PC-3 (cell line): ENCODE data around the gene GRIP2. TPM values are rescaled to one million over a fixed set of nuclear protein-coding genes. Genes with fewer than 3 reads are reported as not detected.

Experiments used
- ATAC-seq: fragments of 200-7000 bp; cut with Tn5 transposase; 2 replicates; pipeline ENCODE4 v1.9.1; 2020; ENCODE audit warnings: mild to moderate bottlenecking, moderate library complexity
- BruUV-seq: library from RNA; stranded (reverse); fragments of 400-500 nt; replicated peaks from 2 replicates; lab custom pipeline; 2021; lab: Mats Ljungman, UMichigan
- CTCF ChIA-PET: fragments of 300-600 bp; sonication (Branson Sonifier 250); formaldehyde crosslinking; loops from one replicate; lab custom pipeline; 2022; ENCODE audit warnings: antibody characterized with exemption; lab: Charles Lee
- POLR2A ChIA-PET: fragments of 300-600 bp; sonication (Branson Sonifier 250); formaldehyde crosslinking; loops from one replicate; lab custom pipeline; 2022; ENCODE audit warnings: antibody characterized with exemption; ENCODE audit not compliant: unreplicated experiment; lab: Charles Lee
- DNase-seq: peaks from one replicate; pipeline ENCODE4 v3.0.0-alpha.2; 2015
- H2AFZ ChIP-seq: fragments of 300-600 bp; sonication (generic); 2 replicates; pipeline ENCODE4 v1.6.0; 2016; ENCODE audit warnings: antibody characterized with exemption, low read length
- H3F3A ChIP-seq: fragments of 300-600 bp; sonication (generic); one replicate; pipeline ENCODE4 v1.6.0; 2017; ENCODE audit warnings: antibody characterized with exemption, low read length, control low read depth, mild to moderate bottlenecking; ENCODE audit not compliant: unreplicated experiment
- H3K27ac ChIP-seq: fragments of 300-600 bp; sonication (generic); 2 replicates; pipeline ENCODE4 v1.5.1; 2016; ENCODE audit warnings: mild to moderate bottlenecking, low read length
- H3K27me3 ChIP-seq: fragments of 300-600 bp; sonication (generic); 2 replicates; pipeline ENCODE4 v1.6.1; 2016; ENCODE audit warnings: low read length, mixed read lengths
- H3K36me3 ChIP-seq: fragments of 300-600 bp; sonication (generic); 2 replicates; pipeline ENCODE4 v1.6.1; 2016; ENCODE audit warnings: low read depth, mixed run types, low read length, mixed read lengths
- H3K4me1 ChIP-seq: fragments of 300-600 bp; sonication (generic); 2 replicates; pipeline ENCODE4 v1.5.1; 2016; ENCODE audit warnings: low read length; ENCODE audit not compliant: insufficient read depth
- H3K4me2 ChIP-seq: fragments of 300-600 bp; sonication (generic); 2 replicates; pipeline ENCODE4 v1.6.0; 2016; ENCODE audit warnings: low read length
- H3K4me3 ChIP-seq: fragments of 300-600 bp; sonication (generic); 2 replicates; pipeline ENCODE4 v1.5.1; 2016; ENCODE audit warnings: mild to moderate bottlenecking, low read length, mixed read lengths
- H3K79me2 ChIP-seq: fragments of 300-600 bp; sonication (generic); 2 replicates; pipeline ENCODE4 v1.6.1; 2017; ENCODE audit warnings: low read length, mixed read lengths
- H3K9ac ChIP-seq: fragments of 300-600 bp; sonication (generic); 2 replicates; pipeline ENCODE4 v1.6.0; 2016; ENCODE audit warnings: mild to moderate bottlenecking, low read length
- H3K9me2 ChIP-seq: fragments of 300-600 bp; sonication (generic); replicated peaks from 2 replicates; pipeline ENCODE4 v1.6.1; 2016; ENCODE audit warnings: mixed run types, low read length, mixed read lengths
- H3K9me3 ChIP-seq: fragments of 300-600 bp; sonication (generic); 2 replicates; pipeline ENCODE4 v1.6.1; 2016; ENCODE audit warnings: low read length, mixed read lengths
- H4K20me1 ChIP-seq: fragments of 300-600 bp; sonication (generic); 2 replicates; pipeline ENCODE4 v1.6.1; 2016; ENCODE audit warnings: low read length, mixed read lengths
- CTCF ChIP-seq: fragments of 300-600 bp; sonication (generic); conservative IDR thresholded peaks from 2 replicates; pipeline ENCODE4 v1.5.1; 2017; ENCODE audit warnings: antibody characterized with exemption, low read depth, mild to moderate bottlenecking, low read length
- EZH2 ChIP-seq: fragments of 300-600 bp; sonication (generic); IDR thresholded peaks from one replicate; pipeline ENCODE4 v1.6.1; 2017; ENCODE audit warnings: antibody characterized with exemption, mild to moderate bottlenecking, low read length; ENCODE audit not compliant: unreplicated experiment
- EZH2phosphoT487 ChIP-seq: fragments of 300-600 bp; sonication (generic); IDR thresholded peaks from 2 replicates; pipeline ENCODE4 v1.6.1; 2018; ENCODE audit warnings: mild to moderate bottlenecking, antibody characterized with exemption, low read length, borderline replicate concordance
- intact Hi-C: fragments of 100-400 bp; cut with micrococcal nuclease; formaldehyde crosslinking; loops from 2 replicates; pipeline ENCODE4 v1.9.0; 2023
- total RNA-seq: library from RNA; depleted of rRNA; stranded (reverse); fragments of >200 nt; gene quantifications from 2 replicates; pipeline ENCODE4 v1.2.3, GENCODE V29; 2014

The GRIP2 gene
- total RNA-seq, 1 experiment from 2014 or later = 0.36 TPM

DNA sequence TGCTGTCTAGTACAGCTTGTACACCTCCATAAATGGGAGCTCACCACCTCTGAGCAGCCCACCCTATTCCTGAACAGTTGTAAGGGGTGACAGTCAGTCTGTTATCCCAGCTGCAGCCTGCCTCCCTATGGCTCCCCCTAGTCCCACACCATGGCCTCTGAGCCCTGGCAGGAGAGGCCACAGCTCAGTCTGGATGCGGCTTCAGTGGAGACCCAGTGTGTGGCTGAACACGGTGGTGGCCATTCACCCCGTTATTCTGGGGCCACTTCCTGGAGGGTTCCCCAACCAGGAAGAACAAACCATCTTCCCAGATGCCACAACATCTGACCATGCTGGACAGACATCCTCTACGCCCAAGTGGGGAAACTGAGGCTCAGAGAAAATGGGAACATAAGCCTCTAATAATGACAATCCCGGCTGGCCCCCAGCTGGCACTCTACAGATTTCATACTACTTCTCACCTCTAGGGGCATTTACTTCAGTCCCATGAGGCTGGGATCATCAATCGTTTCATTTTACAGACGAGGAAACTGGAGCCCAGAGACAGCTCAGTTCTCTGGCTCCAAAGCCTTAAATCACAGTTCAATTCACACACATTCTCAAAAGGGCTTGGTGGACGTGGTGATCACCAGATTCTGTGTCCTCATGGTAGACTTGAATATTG, 9.2 kb upstream of the GRIP2 start:
- Histone ChIP-seq H2AFZ (no peak overlapping the region), H3K27me3 (no peaks in the 10 kb centered on the region), H3K27ac (no peak overlapping the region), H3K9ac (no peak overlapping the region), H3K9me3 (no peaks in the 10 kb centered on the region), H3K36me3 (no peaks in the 10 kb centered on the region), H4K20me1 (no peaks in the 10 kb centered on the region), H3K4me1 (0 out of 2 replicates have a peak, but pooled peaks cover 4% of the 10 kb centered on the region), H3K79me2 (no peaks in the 10 kb centered on the region), H3K4me3 (no peak overlapping the region), H3K4me2 (peak overlapping the region; percentile 48; the same call in 1 of the 2 replicates), H3F3A (no peaks in the 10 kb centered on the region), H3K9me2 (no peaks in the 10 kb centered on the region)
- peak; percentile 58 for ATAC-seq
- ChIA-PET CTCF (interaction anchor here (1.2 to 1.4 kb wide), 2 partner anchors 39 to 232 kb away, joined by 4 to 5 read pairs; no protein-coding TSS in a partner anchor), POLR2A (no interaction called here)
- no TSS peak for BruUV-seq
- TF ChIP-seq EZH2 (no peak), EZH2phosphoT487 (no peak), CTCF (peak; percentile 59)
- peak; percentile 45 for DNase-seq
- intact Hi-C loops = loop anchor here (1.0 to 5.0 kb wide), 3 partner anchors 38 to 289 kb away; no protein-coding TSS in a partner anchor

DNA sequence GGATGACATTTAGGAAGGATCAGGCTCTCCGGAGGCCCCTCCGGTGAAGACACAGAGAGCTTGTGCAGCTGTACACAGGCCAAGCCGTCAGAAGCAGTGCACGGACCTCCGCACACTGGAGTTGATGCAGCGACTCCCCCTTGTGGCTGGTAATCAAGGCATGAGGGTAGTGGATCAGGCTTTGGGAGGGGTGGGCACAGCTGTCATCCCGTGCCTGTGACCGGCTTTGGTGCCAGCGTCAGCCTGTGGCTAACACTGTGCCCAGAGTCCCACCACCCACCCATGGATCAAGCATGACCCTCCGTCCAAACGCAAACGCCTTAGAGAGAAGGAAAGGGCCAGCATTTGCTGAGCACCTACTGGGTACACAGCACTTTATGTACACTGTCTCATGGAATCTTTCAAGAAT, 8.2 kb upstream of the GRIP2 start:
- DNase-seq = peak; percentile 65
- intact Hi-C loops = loop anchor here (2.0 to 5.0 kb wide), 2 partner anchors 39 to 288 kb away; no protein-coding TSS in a partner anchor
- Histone ChIP-seq H3F3A (no peaks in the 10 kb centered on the region), H3K36me3 (no peaks in the 10 kb centered on the region), H3K27me3 (no peaks in the 10 kb centered on the region), H3K4me2 (no peak overlapping the region), H3K79me2 (no peaks in the 10 kb centered on the region), H3K9me3 (no peaks in the 10 kb centered on the region), H3K4me1 (0 out of 2 replicates have a peak, but pooled peaks cover 4% of the 10 kb centered on the region), H3K27ac (no peak overlapping the region), H3K9ac (no peak overlapping the region), H2AFZ (no peak overlapping the region), H4K20me1 (no peaks in the 10 kb centered on the region), H3K9me2 (no peaks in the 10 kb centered on the region), H3K4me3 (no peak overlapping the region)
- CTCF ChIA-PET = interaction anchor here (0.7 to 1.0 kb wide), 2 partner anchors 17 to 39 kb away, joined by 4 read pairs; no protein-coding TSS in a partner anchor
- TF ChIP-seq CTCF (peak; percentile 83), EZH2 (no peak)
- POLR2A ChIA-PET = no interaction called here
- peak; percentile 87 for ATAC-seq
- no TSS peak for BruUV-seq

DNA sequence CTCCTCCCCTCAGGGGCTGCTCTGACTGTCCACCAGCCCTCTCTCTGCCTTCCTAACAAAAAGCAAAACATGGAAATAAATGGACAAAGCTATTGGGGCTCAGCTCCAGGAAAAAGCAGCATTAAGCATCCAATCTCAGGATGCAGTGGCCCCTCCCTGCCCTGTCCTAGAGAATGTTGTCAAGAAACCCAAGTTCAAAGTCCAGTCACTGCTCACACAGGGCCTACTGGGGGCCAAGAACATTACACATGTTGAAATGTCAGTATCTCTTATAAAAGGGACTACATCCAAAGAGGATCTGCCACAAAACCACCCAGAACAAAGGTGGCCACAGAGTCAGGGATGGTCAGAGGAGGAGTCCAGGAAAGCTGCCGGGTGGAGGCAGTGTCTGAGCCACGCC, 7.6 kb upstream of the GRIP2 start:
- Histone ChIP-seq H3F3A (no peaks in the 10 kb centered on the region), H3K27me3 (no peaks in the 10 kb centered on the region), H3K9me3 (no peaks in the 10 kb centered on the region), H3K36me3 (no peaks in the 10 kb centered on the region), H3K9ac (no peak overlapping the region), H3K79me2 (no peaks in the 10 kb centered on the region), H3K4me1 (0 out of 2 replicates have a peak, but pooled peaks cover 4% of the 10 kb centered on the region), H4K20me1 (no peaks in the 10 kb centered on the region), H3K4me2 (no peak overlapping the region), H2AFZ (no peak overlapping the region), H3K9me2 (no peaks in the 10 kb centered on the region), H3K4me3 (no peak overlapping the region), H3K27ac (no peak overlapping the region)
- DNase-seq = no peak
- TF ChIP-seq EZH2 (no peak), EZH2phosphoT487 (no peak), CTCF (no peak)
- peak; percentile 5; the same call in 1 of the 2 replicates for ATAC-seq
- ChIA-PET POLR2A (no interaction called here), CTCF (interaction anchor here (0.7 to 1.0 kb wide), 2 partner anchors 18 to 38 kb away, joined by 4 read pairs; no protein-coding TSS in a partner anchor)
- BruUV-seq = no TSS peak
- intact Hi-C loops = loop anchor here (2.0 to 5.0 kb wide), 2 partner anchors 40 to 287 kb away; no protein-coding TSS in a partner anchor
